ENCODE measurements around the gene PRELID3B. TPM values are rescaled to one million over a fixed set of nuclear protein-coding genes. Genes with fewer than 3 reads are reported as not detected.
"Not testable (repeated sequence)": the region's sequence is repeated elsewhere in the genome, so short reads cannot be mapped to it uniquely, and the experiment has no call there.

PRELID3B gene
- total RNA-seq, 1 experiment from 2014 or later = 114 TPM

GRCh38 chr20:59026904-59027740 lies 15.5 kb downstream of the PRELID3B start:
- no peak for DNase-seq (ENCODE audit: low read depth)

GRCh38 chr20:59025511-59025910 lies 17.1 kb downstream of the PRELID3B start:
- no peak for DNase-seq (ENCODE audit: low read depth)

GRCh38 chr20:59025086-59025485 lies 17.5 kb downstream of the PRELID3B start:
- DNase-seq (ENCODE audit: low read depth) = no peak

- DNase-seq (ENCODE audit: low read depth) = no peak
Measured at GRCh38 chr20:59024111-59024530, 18.5 kb downstream of the PRELID3B start.

GRCh38 chr20:59023616-59024015 lies 19.0 kb downstream of the PRELID3B start:
- DNase-seq (ENCODE audit: low read depth) = no peak

- no peak for DNase-seq (ENCODE audit: low read depth)
Measured at GRCh38 chr20:59022754-59023153, 19.8 kb downstream of the PRELID3B start.

- peak; percentile 95 for DNase-seq (ENCODE audit: low read depth)
Measured at GRCh38 chr20:59020938-59021551, 21.5 kb downstream of the PRELID3B start.

DNA sequence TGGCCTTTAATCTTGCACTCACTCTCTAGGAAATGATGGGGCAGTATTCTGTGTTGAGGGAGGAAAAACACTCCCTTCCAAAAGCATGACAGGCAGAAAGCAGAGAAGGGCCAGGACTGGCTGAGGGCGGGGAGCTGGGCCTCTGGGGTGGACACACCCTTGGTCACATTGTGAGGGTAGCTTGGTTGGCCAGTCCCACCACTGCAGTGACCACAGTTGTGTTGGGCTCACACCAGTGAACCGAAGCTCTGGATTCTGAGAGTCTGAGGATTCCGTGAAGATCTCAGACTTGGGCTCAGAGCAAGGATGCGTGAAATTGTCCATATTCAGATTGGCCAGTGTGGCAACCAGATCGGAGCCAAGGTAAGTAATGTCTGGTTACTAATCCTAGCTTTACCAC lies 23.4 kb downstream of the PRELID3B start, which contains the start of gene TUBB1:
TSS of gene TUBB1 (plus strand) at position 213 of the 400 bp plus-strand sequence. CDS start at position 307, 94 bp downstream.
- DNase-seq (ENCODE audit: low read depth) = no peak

- no peak for DNase-seq (ENCODE audit: low read depth)
Measured at GRCh38 chr20:59018817-59019216, 23.8 kb downstream of the PRELID3B start.

DNA sequence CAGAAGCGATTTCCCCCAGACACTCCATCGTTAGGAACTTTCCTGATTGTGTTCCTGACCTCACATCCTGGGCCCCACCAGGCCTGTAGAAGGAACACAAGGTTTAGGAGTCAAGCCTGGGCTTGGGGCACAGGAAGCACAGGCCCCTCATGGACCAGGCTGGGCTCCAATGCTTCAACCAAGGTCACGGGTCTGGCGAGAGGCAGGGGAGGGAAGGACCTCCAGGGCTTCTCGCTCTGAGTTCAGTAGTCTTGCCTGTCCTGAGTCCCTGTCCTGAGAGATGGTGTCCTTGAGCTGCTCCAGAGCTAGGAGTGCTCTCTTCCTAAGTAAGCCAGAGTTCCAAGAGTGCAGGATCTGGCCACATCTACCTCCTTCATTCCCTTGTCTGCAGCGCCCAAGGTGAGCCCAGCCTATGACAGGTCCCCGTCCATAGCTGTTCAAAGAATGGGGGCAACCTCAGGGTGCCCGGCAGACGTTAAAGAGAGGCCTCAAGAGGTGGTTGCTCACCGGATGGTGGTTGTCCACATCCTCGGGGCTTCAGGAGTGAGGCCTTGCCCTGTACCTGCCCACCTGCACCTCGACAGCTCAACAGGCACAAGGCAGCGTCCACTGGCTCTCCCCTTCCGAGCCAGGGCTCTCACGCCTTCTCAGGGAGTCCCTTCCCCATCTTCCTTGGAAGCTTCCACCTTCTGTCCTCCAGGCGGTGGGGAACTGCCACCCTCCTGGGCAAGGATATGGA lies 24.9 kb downstream of the PRELID3B start:
- no peak for DNase-seq (ENCODE audit: low read depth)

DNA sequence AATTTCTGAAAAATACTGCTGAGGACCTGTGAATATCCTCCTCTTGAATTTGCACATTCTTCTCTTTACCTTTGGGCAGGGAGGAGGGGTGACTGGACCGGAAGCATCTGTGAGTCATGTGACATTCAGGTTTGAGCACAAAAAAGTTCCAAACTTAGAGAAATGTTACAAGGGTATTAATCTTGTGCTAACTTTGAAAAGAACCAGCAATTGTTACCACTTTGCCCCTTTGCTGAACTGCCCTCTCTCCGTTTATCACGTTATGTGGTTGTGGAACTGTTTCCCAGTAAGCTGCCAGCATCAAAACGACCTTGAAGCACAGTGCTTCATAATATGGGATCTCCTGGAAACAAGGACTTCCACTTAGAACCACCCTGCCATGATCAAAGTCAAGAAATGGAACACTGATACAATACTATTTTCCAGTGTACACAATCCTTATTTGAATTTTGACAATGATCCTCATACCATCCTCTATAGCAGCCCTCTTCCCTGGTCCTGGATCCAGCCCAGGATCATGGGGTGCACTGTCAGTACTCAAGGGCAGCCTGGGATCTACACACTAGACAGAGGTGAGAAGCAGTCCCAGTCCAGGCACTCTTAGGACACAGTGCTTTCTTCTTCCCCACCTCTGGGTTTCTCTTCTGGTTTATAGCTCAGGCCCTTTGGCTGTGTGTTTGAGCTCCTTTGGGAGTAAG lies 25.6 kb downstream of the PRELID3B start:
- peak; percentile 56 for DNase-seq (ENCODE audit: low read depth)

GRCh38 chr20:59015812-59016711 lies 26.5 kb downstream of the PRELID3B start:
- no peak for DNase-seq (ENCODE audit: low read depth)

DNA sequence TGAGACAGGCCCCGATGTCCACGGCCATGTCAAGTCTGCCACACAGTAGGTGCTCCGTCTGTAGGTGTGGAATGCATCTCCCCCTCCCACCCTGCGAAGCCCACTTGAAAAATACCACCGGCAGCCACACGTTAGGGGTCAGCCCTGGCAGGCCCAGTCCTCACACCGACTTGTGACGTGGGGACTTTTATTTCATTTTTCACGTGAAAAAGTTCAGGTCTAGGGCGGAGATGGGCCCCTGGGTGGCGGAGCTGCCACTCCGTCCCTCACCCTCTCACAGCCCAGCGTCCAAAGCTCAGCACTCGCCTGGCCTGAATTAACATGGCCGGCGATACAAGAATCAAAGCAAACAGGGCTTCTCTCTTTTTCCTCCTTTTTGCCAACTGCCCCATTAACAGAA lies 27.2 kb downstream of the PRELID3B start:
- no peak for DNase-seq (ENCODE audit: low read depth)

GRCh38 chr20:59014680-59015389 lies 27.8 kb downstream of the PRELID3B start:
- no peak for DNase-seq (ENCODE audit: low read depth)

DNA sequence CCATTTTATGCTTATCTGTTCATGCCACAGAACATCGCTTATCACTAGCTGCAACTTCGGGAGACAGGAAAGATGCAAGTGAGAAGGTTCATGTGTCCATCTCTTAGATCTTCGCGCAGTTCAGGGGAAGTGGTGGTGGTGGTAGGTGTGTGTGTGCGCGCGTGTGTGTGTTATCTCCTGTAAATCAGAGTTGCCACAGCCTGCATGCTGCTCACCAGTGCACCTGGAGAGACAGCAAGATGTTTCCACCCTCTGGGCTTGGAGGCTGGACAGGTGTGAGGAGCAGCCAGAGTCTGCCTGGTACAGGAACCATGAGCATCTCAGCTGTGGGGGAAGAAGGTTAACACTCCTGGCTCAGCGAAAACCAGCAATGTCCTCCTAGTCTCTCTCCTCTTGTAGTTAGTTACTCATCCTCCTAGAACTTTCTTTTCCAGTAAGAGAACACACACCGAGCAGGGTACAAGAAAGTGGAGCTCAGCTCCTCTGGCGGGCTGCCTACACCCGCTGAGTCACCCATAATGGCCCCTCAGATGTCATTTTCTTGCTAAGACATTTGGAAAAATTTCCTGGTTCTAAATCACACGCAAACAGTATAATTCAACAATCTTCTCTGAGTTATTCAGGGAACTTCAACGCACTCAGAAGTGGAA lies 28.5 kb downstream of the PRELID3B start:
- DNase-seq (ENCODE audit: low read depth) = peak; percentile 92

DNA sequence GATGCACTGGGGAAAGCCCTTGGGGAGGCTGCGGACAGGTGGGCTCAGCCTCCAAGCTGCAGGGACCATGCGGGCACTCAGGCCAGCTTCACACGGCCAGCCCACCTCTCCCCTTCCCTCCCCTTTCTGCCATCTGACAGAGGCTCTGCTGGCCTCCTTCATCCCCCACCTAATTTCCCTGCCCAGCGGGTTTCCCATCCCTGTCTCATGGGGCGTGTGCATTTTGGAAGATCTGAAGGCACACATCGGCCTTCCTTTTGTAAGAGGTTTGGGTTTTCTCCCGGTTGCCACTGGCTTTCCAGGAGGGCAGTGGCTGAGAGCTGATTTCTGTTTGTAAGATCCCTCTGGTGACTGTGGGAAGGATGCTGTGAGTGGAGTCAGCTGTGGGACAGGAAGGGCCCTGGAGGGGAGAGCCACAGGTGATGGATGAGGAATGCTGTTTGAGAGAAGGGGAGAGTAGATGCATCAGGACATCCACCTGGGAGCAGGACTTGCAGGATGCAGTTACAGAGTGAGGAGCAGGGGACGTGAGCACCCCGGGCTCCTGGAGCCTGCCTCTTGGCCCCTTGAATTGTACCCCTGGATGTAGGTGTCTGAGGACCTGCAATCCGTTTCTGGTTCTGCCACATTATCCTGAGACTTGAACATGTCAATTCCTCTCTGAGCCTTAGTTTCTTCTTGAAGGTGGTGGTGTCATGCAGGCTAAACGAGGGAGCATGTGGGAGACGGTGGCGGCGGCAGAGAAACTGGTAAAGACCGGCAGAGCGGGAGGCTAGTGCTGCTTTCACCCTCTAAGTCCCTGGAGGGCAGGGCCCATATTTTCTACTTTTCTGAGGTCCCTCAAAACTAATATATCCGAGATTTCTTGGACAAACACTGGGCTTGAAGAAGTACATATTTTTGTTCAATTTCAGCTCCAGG lies 29.3 kb downstream of the PRELID3B start:
- no peak for DNase-seq (ENCODE audit: low read depth)

GRCh38 chr20:59011874-59012157 lies 30.8 kb downstream of the PRELID3B start:
- DNase-seq (ENCODE audit: low read depth) = not testable (repeated sequence)

GRCh38 chr20:59010995-59011873 lies 31.4 kb downstream of the PRELID3B start:
- peak; percentile 99 for DNase-seq (ENCODE audit: low read depth)

Measured in M059J (cell line).